Measurements from ENCODE around the gene MAP7D2. TPM values are rescaled to one million over a fixed set of nuclear protein-coding genes. Genes with fewer than 3 reads are reported as not detected.
"Not testable (repeated sequence)": the region's sequence is repeated elsewhere in the genome, so short reads cannot be mapped to it uniquely, and the experiment has no call there.

MAP7D2 gene
- total and polyA plus RNA-seq, 3 experiments from 2014 or later = 0.12 to 0.53 (median 0.28) TPM

GRCh38 chrX:20128670-20129069 lies 12.0 kb upstream of the MAP7D2 start:
- H3K4me3 ChIP-seq (ENCODE audit: low read length) = no peak overlapping the region
- peaks cover 5% of the 10 kb centered on the region for H3K36me3 ChIP-seq (ENCODE audit: insufficient read depth, low read length)
- peak overlapping the region in 3 of 8 donors; percentile 36 to 52 (median 46) for H3K27ac Mint-ChIP-seq
- no peak overlapping the region for H3K4me3 Mint-ChIP-seq
- peaks cover 0 to 8% (median 6%) of the 10 kb centered on the region in 3 donors for H3K4me1 Mint-ChIP-seq
- no peaks in the 10 kb centered on the region for H3K27me3 Mint-ChIP-seq
- H3K27ac ChIP-seq (ENCODE audit: low read depth, low read length) = no peak overlapping the region
- ChIA-PET POLR2A (no interaction called here), CTCF (interaction anchor here (1.2 kb wide), 1 partner anchor 756 kb away, joined by 3 read pairs; no protein-coding TSS in a partner anchor)
- H3K36me3 Mint-ChIP-seq = peaks cover 0 to 52% (median 10%) of the 10 kb centered on the region in 3 donors
- no peaks in the 10 kb centered on the region for H3K9me3 Mint-ChIP-seq
- H3K4me1 ChIP-seq (ENCODE audit: insufficient read depth, low read length) = no peaks in the 10 kb centered on the region
- H3K27me3 ChIP-seq (ENCODE audit: insufficient read depth, low read length, poor library complexity, severe bottlenecking) = no peaks in the 10 kb centered on the region
- no peaks in the 10 kb centered on the region for H3K9me3 ChIP-seq (ENCODE audit: low read length)
- DNase-seq = no peak

GRCh38 chrX:20127440-20127839 lies 10.7 kb upstream of the MAP7D2 start:
- H3K4me3 Mint-ChIP-seq; H3K27ac ChIP-seq (ENCODE audit: low read depth, low read length); H3K36me3 ChIP-seq (ENCODE audit: insufficient read depth, low read length); H3K9me3 Mint-ChIP-seq; CTCF ChIA-PET; POLR2A ChIA-PET; H3K4me1 ChIP-seq (ENCODE audit: insufficient read depth, low read length); H3K4me1 Mint-ChIP-seq; H3K27me3 Mint-ChIP-seq; H3K4me3 ChIP-seq (ENCODE audit: low read length); H3K27ac Mint-ChIP-seq; H3K9me3 ChIP-seq (ENCODE audit: low read length); H3K27me3 ChIP-seq (ENCODE audit: insufficient read depth, low read length, poor library complexity, severe bottlenecking): not testable (repeated sequence)
- H3K36me3 Mint-ChIP-seq = peaks cover 0 to 40% (median 10%) of the 10 kb centered on the region in 3 donors
- peak in 1 of 5 donors; percentile 19 for DNase-seq

GRCh38 chrX:20126833-20127232 lies 10.1 kb upstream of the MAP7D2 start:
- H3K27ac ChIP-seq (ENCODE audit: low read depth, low read length); H3K4me3 Mint-ChIP-seq; H3K4me1 Mint-ChIP-seq; H3K4me3 ChIP-seq (ENCODE audit: low read length); CTCF ChIA-PET; H3K27ac Mint-ChIP-seq; POLR2A ChIA-PET; H3K27me3 ChIP-seq (ENCODE audit: insufficient read depth, low read length, poor library complexity, severe bottlenecking); DNase-seq; H3K27me3 Mint-ChIP-seq; H3K9me3 Mint-ChIP-seq; H3K9me3 ChIP-seq (ENCODE audit: low read length); H3K36me3 ChIP-seq (ENCODE audit: insufficient read depth, low read length); H3K4me1 ChIP-seq (ENCODE audit: insufficient read depth, low read length): not testable (repeated sequence)
- peaks cover 0 to 36% (median 9%) of the 10 kb centered on the region in 3 donors for H3K36me3 Mint-ChIP-seq

DNA sequence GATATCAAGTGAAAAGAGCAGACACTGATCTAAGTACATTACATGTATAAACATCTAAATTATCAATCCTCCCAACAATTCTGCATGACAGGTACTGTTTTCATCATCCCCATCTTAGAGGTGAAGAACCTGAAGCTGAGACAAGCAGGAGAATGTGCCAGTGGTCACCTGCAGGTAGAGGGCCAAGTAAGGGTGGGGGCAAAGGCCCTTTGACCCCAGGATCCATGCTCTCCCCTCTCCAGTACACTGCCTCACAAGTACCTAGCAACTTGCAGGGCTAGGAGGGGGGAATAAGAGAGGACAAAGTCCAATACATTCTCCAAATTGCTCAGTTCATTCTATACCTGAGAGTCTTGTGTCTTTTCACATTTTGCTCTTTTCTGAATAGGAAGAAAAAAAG lies 8.3 kb upstream of the MAP7D2 start:
- no peak for DNase-seq
- Mint-ChIP-seq H3K9me3 (no peaks in the 10 kb centered on the region), H3K27me3 (no peaks in the 10 kb centered on the region), H3K27ac (peak overlapping the region in 2 of 8 donors; percentile 17 to 54), H3K4me1 (peaks cover 0 to 6% (median 5%) of the 10 kb centered on the region in 3 donors), H3K4me3 (no peak overlapping the region), H3K36me3 (peaks cover 0 to 22% (median 11%) of the 10 kb centered on the region in 3 donors)
- ChIA-PET CTCF (no interaction called here), POLR2A (no interaction called here)
- H3K27me3 ChIP-seq (ENCODE audit: insufficient read depth, low read length, poor library complexity, severe bottlenecking) = no peaks in the 10 kb centered on the region
- no peaks in the 10 kb centered on the region for H3K9me3 ChIP-seq (ENCODE audit: low read length)
- no peaks in the 10 kb centered on the region for H3K4me1 ChIP-seq (ENCODE audit: insufficient read depth, low read length)
- no peak overlapping the region for H3K4me3 ChIP-seq (ENCODE audit: low read length)
- H3K27ac ChIP-seq (ENCODE audit: low read depth, low read length) = no peak overlapping the region
- no peaks in the 10 kb centered on the region for H3K36me3 ChIP-seq (ENCODE audit: insufficient read depth, low read length)

GRCh38 chrX:20118065-20118824 lies 1.5 kb upstream of the MAP7D2 start:
- ChIA-PET POLR2A (no interaction called here), CTCF (no interaction called here)
- peaks cover 13 to 15% of the 10 kb centered on the region in 2 donors for H3K27me3 Mint-ChIP-seq
- no peak overlapping the region for H3K4me3 ChIP-seq (ENCODE audit: low read length)
- H3K9me3 Mint-ChIP-seq = no peaks in the 10 kb centered on the region
- H3K36me3 ChIP-seq (ENCODE audit: insufficient read depth, low read length) = no peaks in the 10 kb centered on the region
- no peaks in the 10 kb centered on the region for H3K27me3 ChIP-seq (ENCODE audit: insufficient read depth, low read length, poor library complexity, severe bottlenecking)
- no peak overlapping the region for H3K4me3 Mint-ChIP-seq
- peaks cover 3 to 17% (median 6%) of the 10 kb centered on the region in 3 donors for H3K4me1 Mint-ChIP-seq
- H3K27ac Mint-ChIP-seq = peak overlapping the region in 1 of 8 donors; percentile 79
- H3K9me3 ChIP-seq (ENCODE audit: low read length) = no peaks in the 10 kb centered on the region
- no peaks in the 10 kb centered on the region for H3K4me1 ChIP-seq (ENCODE audit: insufficient read depth, low read length)
- H3K27ac ChIP-seq (ENCODE audit: low read depth, low read length) = no peak overlapping the region
- peaks cover 0 to 8% (median 0%) of the 10 kb centered on the region in 3 donors for H3K36me3 Mint-ChIP-seq
- DNase-seq = no peak

DNA sequence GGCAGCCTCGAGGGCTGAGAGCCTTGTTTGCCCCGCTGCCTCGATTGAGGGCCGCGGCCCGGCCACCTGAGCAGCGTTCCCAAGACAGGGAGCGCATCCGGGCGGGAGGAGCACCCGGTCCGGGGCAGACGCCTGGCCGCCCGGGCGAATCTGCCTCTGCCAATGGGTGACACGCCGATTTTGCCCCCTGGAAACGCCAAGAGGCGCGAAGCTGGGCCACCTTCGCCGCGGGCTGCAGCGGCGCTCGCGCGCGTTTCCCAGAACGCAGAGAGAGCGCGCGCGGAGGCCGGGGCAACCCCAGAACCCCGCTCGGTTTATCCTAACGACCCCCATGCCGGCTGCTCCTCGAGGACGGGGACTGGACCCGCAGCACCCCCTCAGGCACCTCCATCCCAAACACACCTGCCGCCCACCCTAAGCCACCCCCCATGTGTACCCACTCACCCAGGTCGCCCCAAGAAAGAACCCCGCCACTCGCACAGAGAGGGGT lies 575 bp downstream of the MAP7D2 start:
- Mint-ChIP-seq H3K36me3 (peaks cover 0 to 4% (median 0%) of the 10 kb centered on the region in 3 donors), H3K27ac (no peak overlapping the region), H3K9me3 (no peaks in the 10 kb centered on the region), H3K4me1 (peaks cover 3 to 17% (median 4%) of the 10 kb centered on the region in 3 donors), H3K27me3 (peaks cover 14 to 15% of the 10 kb centered on the region in 2 donors), H3K4me3 (no peak overlapping the region)
- Histone ChIP-seq H3K27ac (ENCODE audit: low read depth, low read length) (no peak overlapping the region), H3K4me3 (ENCODE audit: low read length) (no peak overlapping the region), H3K36me3 (ENCODE audit: insufficient read depth, low read length) (no peaks in the 10 kb centered on the region), H3K4me1 (ENCODE audit: insufficient read depth, low read length) (no peaks in the 10 kb centered on the region), H3K9me3 (ENCODE audit: low read length) (no peaks in the 10 kb centered on the region), H3K27me3 (ENCODE audit: insufficient read depth, low read length, poor library complexity, severe bottlenecking) (no peaks in the 10 kb centered on the region)
- POLR2A ChIA-PET = no interaction called here
- CTCF ChIA-PET = no interaction called here
- DNase-seq = no peak

- no peaks in the 10 kb centered on the region for H3K9me3 Mint-ChIP-seq
- POLR2A ChIA-PET = no interaction called here
Observed at GRCh38 chrX:20112022-20112774, 4.5 kb downstream of the MAP7D2 start.

DNA sequence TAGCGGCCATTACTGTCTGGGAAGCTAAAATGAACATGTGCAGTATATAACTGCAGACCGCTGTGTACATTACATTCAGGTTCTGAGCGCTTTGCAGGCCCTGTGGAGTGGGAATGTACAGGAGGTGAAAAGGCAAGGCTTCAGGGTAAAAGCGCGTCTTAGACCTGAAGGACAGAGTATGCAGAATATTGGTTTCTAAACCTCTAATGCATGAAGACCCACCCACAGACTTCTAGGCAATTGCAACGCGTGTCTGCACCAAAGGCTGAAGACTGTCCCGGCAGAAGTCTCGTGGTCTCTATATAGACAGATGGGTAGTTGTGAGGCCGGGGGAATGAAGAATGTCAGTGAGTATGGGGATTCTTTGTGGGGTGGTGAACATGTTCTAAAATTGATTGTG lies 5.4 kb downstream of the MAP7D2 start:
- Histone ChIP-seq H3K9me3 (ENCODE audit: low read length) (no peaks in the 10 kb centered on the region), H3K36me3 (ENCODE audit: insufficient read depth, low read length) (no peaks in the 10 kb centered on the region), H3K4me3 (ENCODE audit: low read length) (no peak overlapping the region), H3K27me3 (ENCODE audit: insufficient read depth, low read length, poor library complexity, severe bottlenecking) (no peaks in the 10 kb centered on the region), H3K4me1 (ENCODE audit: insufficient read depth, low read length) (no peaks in the 10 kb centered on the region), H3K27ac (ENCODE audit: low read depth, low read length) (no peak overlapping the region)
- no peak for DNase-seq
- H3K4me3 Mint-ChIP-seq = no peak overlapping the region
- peaks cover 15% of the 10 kb centered on the region in 2 donors for H3K27me3 Mint-ChIP-seq
- POLR2A ChIA-PET = no interaction called here
- H3K9me3 Mint-ChIP-seq = no peaks in the 10 kb centered on the region
- CTCF ChIA-PET = no interaction called here
- no peak overlapping the region for H3K27ac Mint-ChIP-seq
- peaks cover 0 to 5% (median 0%) of the 10 kb centered on the region in 3 donors for H3K36me3 Mint-ChIP-seq
- H3K4me1 Mint-ChIP-seq = peaks cover 2 to 9% (median 3%) of the 10 kb centered on the region in 3 donors

More at GRCh38 chrX:20112022-20112774, 4.5 kb downstream of the MAP7D2 start:
- Mint-ChIP-seq H3K27me3 (peaks cover 15% of the 10 kb centered on the region in 2 donors), H3K4me3 (no peak overlapping the region), H3K36me3 (peaks cover 0 to 4% (median 0%) of the 10 kb centered on the region in 3 donors), H3K4me1 (peaks cover 2 to 9% (median 3%) of the 10 kb centered on the region in 3 donors), H3K27ac (no peak overlapping the region)
- H3K27me3 ChIP-seq (ENCODE audit: insufficient read depth, low read length, poor library complexity, severe bottlenecking) = no peaks in the 10 kb centered on the region
- H3K36me3 ChIP-seq (ENCODE audit: insufficient read depth, low read length) = no peaks in the 10 kb centered on the region
- no peak for DNase-seq
- H3K4me3 ChIP-seq (ENCODE audit: low read length) = no peak overlapping the region
- H3K4me1 ChIP-seq (ENCODE audit: insufficient read depth, low read length) = no peaks in the 10 kb centered on the region
- no peaks in the 10 kb centered on the region for H3K9me3 ChIP-seq (ENCODE audit: low read length)
- no peak overlapping the region for H3K27ac ChIP-seq (ENCODE audit: low read depth, low read length)
- CTCF ChIA-PET = no interaction called here

All from CD8-positive, alpha-beta memory T cell (primary cell).